ENCODE results near the gene SLC24A1. TPM values are rescaled to one million over a fixed set of nuclear protein-coding genes. Genes with fewer than 3 reads are reported as not detected.

The SLC24A1 gene
- total and polyA plus RNA-seq, 5 donors: 2.3 to 3.1 (median 2.5) TPM

DNA sequence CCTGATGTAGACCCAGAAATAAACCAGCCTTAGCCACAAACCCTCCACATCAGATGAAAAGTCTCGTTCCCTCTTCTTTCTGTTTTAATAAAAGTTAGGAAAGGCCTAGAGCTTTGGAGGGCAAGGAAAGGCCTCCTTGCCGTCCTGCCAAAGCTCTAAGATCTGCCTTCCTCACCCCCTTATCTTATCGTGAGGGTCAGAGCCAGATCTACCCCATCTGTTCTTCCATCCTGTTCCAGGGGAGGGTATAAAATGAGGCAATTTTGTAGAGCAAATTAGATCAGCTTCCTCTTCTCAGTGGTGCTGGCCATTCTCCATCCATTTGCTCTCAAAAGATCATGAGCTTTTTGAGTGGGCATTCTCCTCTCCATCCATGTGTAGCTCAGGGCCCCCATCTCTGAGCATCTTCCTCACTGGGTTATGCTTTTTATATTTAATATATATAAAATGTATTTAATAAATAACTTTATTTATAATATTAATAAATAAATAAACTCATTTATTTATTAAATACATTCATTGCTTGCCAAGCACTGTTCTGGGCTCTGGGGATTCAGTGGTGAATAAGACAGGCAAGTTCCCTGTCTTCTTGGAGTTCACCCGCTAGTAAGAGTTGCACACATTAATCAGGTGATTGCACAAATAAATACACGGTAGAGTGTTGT lies 2.0 kb upstream of the SLC24A1 start:
- no peak for ATAC-seq
- Histone ChIP-seq H3K27me3 (ENCODE audit: control insufficient read depth, insufficient read depth) (no peaks in the 10 kb centered on the region), H3K4me1 (ENCODE audit: control insufficient read depth, insufficient read depth, low read length) (no peaks in the 10 kb centered on the region), H3K9me3 (ENCODE audit: control insufficient read depth, low read length) (no peaks in the 10 kb centered on the region), H3K27ac (ENCODE audit: low read length) (no peak overlapping the region), H3K4me3 (ENCODE audit: low read length) (no peak overlapping the region)
- WGBS: 55% methylated on average over 5 of the region's 5 CpGs
- DNase-seq: no peak
- intact Hi-C loops (cut with DNase I): loop anchor here in 1 of 4 donors (10.0 kb wide), 1 partner anchor 675 kb away; the partner anchor contains the start of gene DIS3L

DNA sequence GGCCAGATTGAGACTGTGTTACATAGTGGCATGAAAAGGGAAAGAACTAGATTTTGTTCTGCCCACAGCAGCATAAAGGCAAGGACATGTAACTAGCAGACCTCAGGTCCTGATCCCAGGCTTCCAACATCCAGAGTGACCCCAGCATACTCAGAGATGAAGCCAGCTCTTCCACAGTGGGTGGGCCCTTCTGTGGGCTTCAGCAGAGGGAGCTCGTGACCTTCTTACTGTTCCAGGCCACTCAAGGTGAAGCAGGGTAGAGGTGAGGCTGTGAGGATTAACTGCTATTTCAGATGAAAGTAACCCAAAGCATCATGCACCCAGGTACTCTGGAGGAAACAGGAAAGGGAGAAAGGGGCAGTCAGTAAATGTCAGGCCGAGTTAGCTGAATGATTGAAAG lies 905 bp upstream of the SLC24A1 start:
- Histone ChIP-seq H3K9me3 (ENCODE audit: control insufficient read depth, low read length) (no peaks in the 10 kb centered on the region), H3K4me3 (ENCODE audit: low read length) (no peak overlapping the region), H3K27ac (ENCODE audit: low read length) (no peak overlapping the region), H3K4me1 (ENCODE audit: control insufficient read depth, insufficient read depth, low read length) (no peaks in the 10 kb centered on the region), H3K27me3 (ENCODE audit: control insufficient read depth, insufficient read depth) (no peaks in the 10 kb centered on the region)
- ATAC-seq (no peak), DNase-seq (no peak)
- intact Hi-C loops (cut with DNase I): no loop called here
- 93% methylated on average over 2 of the region's 2 CpGs for WGBS

DNA sequence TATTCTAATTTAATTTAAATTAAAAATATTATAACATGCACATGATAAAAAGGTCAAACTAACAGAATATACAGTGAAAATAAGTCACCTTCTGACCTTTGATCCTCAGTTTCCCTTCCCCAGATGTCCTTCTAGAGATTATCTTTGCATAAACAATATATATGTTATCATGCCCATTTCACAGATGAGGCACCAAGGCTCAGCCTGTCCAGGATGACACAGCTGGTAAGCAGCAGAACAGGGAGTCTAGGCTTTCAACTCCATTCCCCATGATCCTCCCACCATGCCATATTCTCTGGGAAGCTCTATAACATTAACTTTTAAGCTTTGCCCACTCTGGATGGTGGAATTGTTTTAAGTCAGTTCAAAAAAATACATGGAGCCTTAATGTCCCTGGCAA lies 1.4 kb downstream of the SLC24A1 start:
- H3K9me3 ChIP-seq (ENCODE audit: control insufficient read depth, low read length): no peaks in the 10 kb centered on the region
- no peaks in the 10 kb centered on the region for H3K4me1 ChIP-seq (ENCODE audit: control insufficient read depth, insufficient read depth, low read length)
- intact Hi-C loops (cut with DNase I): no loop called here
- ATAC-seq (no peak), DNase-seq (no peak)
- H3K27ac ChIP-seq (ENCODE audit: low read length): no peak overlapping the region
- H3K27me3 ChIP-seq (ENCODE audit: control insufficient read depth, insufficient read depth): no peaks in the 10 kb centered on the region
- H3K4me3 ChIP-seq (ENCODE audit: low read length): no peak overlapping the region

DNA sequence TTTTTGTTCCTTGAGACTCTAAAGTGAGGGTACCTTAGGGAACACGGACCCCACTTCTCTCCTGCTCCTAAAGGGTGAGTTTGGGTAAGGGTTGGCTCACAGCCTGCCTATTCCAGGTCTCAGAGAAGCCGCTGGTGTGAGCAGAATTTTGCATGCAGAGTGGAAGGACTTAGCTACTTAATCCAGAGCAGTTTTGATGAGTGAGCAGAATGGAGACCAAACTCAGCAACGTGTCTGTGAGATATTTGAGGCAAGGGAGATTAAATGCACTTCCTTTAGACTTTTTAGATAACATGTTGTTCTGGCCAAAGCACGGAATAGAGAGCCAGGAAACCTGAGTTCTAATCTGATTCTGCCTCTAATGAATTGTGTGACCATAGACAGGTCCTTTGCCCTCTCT lies 5.1 kb downstream of the SLC24A1 start:
- ATAC-seq: no peak
- DNase-seq: no peak
- Histone ChIP-seq H3K9me3 (ENCODE audit: control insufficient read depth, low read length) (no peaks in the 10 kb centered on the region), H3K27ac (ENCODE audit: low read length) (no peak overlapping the region), H3K4me1 (ENCODE audit: control insufficient read depth, insufficient read depth, low read length) (no peaks in the 10 kb centered on the region), H3K27me3 (ENCODE audit: control insufficient read depth, insufficient read depth) (no peaks in the 10 kb centered on the region), H3K4me3 (ENCODE audit: low read length) (no peak overlapping the region)
- 41% methylated on average over 4 of the region's 4 CpGs for WGBS
- intact Hi-C loops (cut with DNase I): no loop called here

DNA sequence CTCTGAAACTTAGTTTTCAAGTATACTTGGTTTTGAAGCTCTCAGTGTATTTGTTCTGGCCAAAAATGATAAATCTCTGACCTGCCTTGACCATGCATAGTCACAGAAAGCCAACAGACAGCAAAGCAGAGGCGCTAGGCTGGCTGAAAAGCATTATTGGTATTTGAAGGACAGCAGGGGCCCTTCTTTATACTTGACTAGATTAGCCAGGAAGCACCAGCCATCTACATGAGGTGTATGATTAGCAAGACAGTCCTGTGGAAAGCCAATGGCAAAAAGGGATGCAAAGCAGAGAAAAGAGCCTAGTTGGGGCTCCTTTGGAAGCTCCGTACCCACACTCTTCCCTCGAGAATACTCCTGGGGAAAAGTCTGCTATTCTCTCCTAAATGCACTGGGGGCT lies 7.8 kb downstream of the SLC24A1 start:
- ATAC-seq (no peak), DNase-seq (no peak)
- H3K27ac ChIP-seq (ENCODE audit: low read length): no peak overlapping the region
- 89% methylated on average over 3 of the region's 3 CpGs for WGBS
- no peaks in the 10 kb centered on the region for H3K4me1 ChIP-seq (ENCODE audit: control insufficient read depth, insufficient read depth, low read length)
- no peak overlapping the region for H3K4me3 ChIP-seq (ENCODE audit: low read length)
- H3K9me3 ChIP-seq (ENCODE audit: control insufficient read depth, low read length): no peaks in the 10 kb centered on the region
- H3K27me3 ChIP-seq (ENCODE audit: control insufficient read depth, insufficient read depth): no peaks in the 10 kb centered on the region
- intact Hi-C loops (cut with DNase I): no loop called here

DNA sequence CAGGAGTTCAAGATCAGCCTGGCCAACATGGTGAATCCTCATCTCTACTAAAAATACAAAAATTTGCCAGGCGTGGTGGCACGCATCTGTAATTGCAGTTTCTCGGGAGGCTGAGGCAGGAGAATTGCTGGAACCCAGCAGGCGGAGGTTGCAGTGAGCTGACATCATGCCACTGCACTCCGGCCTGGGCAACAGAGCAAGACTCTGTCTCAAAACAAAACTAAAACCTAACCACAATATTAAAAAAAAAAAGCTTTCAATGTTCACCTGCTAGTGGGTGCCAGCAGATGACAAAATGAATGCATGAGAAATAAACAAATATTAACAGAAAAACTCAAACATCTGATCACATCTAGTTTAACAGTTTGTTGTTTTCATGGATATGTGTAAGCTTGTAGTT lies 9.0 kb downstream of the SLC24A1 start:
- Histone ChIP-seq H3K9me3 (ENCODE audit: control insufficient read depth, low read length) (no peaks in the 10 kb centered on the region), H3K4me3 (ENCODE audit: low read length) (no peak overlapping the region), H3K4me1 (ENCODE audit: control insufficient read depth, insufficient read depth, low read length) (no peaks in the 10 kb centered on the region), H3K27ac (ENCODE audit: low read length) (no peak overlapping the region), H3K27me3 (ENCODE audit: control insufficient read depth, insufficient read depth) (no peaks in the 10 kb centered on the region)
- ATAC-seq (no peak), DNase-seq (no peak)
- intact Hi-C loops (cut with DNase I): loop anchor here in 1 of 4 donors (10.0 kb wide), 1 partner anchor 224 kb away; no protein-coding TSS in a partner anchor
- 96% methylated on average over 5 of the region's 5 CpGs for WGBS

DNA sequence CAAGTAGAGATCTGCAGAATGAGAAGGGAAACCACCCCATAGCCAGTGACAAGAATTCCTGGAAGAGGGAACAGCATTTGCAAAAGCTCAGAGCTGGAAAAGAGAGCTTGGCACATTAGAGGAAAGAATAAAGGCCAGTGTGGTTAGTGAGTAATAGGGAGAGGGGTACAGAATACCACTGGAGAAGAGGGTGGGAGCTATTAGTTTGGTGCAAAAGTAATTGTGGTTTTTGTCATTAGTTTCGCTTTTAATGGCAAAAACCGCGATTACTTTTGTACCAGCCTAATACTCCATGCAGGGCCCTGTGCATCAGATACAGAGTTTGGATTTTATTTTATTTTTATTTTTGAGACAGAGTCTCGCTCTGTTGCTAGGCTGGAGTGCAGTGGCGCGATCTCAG lies 9.8 kb downstream of the SLC24A1 start:
- Histone ChIP-seq H3K27me3 (ENCODE audit: control insufficient read depth, insufficient read depth) (no peaks in the 10 kb centered on the region), H3K27ac (ENCODE audit: low read length) (no peak overlapping the region), H3K9me3 (ENCODE audit: control insufficient read depth, low read length) (no peaks in the 10 kb centered on the region), H3K4me1 (ENCODE audit: control insufficient read depth, insufficient read depth, low read length) (no peaks in the 10 kb centered on the region), H3K4me3 (ENCODE audit: low read length) (no peak overlapping the region)
- intact Hi-C loops (cut with DNase I): loop anchor here in 1 of 4 donors (10.0 kb wide), 1 partner anchor 223 kb away; no protein-coding TSS in a partner anchor
- no peak for ATAC-seq
- 96% methylated on average over 6 of the region's 6 CpGs for WGBS
- DNase-seq: no peak

DNA sequence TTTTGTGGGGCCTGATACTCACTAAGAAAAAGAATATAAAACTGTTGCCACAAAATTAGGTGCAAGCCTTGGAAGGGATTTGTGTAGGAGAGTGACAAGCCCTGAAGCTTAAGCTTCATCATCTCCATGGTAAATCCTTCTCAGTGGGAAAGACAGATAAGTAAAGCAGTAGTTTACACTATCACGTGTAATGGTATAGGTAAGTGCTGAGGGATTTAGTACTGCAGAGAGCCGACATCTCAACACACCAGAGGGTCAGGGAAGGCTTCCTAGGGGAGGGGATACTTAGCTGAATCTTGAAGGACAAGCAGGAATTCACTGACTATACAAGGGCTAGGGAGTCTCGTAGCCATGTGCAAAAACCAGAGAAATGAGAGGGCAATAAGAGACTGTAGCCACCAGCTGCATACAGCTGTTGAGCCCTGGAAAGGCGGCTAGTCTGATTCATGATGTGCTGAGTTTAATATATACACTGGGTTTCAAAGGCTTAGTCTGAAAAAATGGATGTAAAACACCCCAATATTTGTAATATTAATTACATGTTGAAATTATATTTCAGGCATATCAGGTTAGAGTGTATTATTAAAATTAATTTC lies 11.1 kb downstream of the SLC24A1 start:
- WGBS: 63% methylated on average over 4 of the region's 4 CpGs
- H3K27me3 ChIP-seq (ENCODE audit: control insufficient read depth, insufficient read depth): no peaks in the 10 kb centered on the region
- ATAC-seq (no peak), DNase-seq (no peak)
- intact Hi-C loops (cut with DNase I): loop anchor here in 1 of 4 donors (10.0 kb wide), 1 partner anchor 222 kb away; no protein-coding TSS in a partner anchor
- no peak overlapping the region for H3K4me3 ChIP-seq (ENCODE audit: low read length)
- no peak overlapping the region for H3K27ac ChIP-seq (ENCODE audit: low read length)
- H3K4me1 ChIP-seq (ENCODE audit: control insufficient read depth, insufficient read depth, low read length): no peaks in the 10 kb centered on the region
- H3K9me3 ChIP-seq (ENCODE audit: control insufficient read depth, low read length): no peaks in the 10 kb centered on the region

DNA sequence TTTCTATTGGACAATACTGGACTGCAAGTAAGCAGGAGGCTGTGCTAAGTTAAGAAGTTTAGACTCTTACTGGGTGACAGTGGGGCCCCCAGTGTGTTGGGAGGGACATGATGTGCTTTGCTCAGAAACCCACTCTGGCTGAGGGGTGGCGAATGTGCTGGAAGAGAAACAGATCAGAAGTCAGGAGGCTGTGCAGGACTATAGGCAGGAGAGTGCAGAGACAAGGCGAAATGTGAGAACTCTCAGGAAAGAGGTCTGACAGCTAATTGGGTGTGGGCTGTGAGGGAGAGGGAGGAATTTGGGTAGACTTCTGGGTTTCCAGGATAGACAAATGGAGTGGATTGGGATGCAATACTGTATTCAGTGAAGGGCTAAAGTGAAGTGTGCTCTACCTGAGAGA lies 12.0 kb downstream of the SLC24A1 start:
- Histone ChIP-seq H3K4me1 (ENCODE audit: control insufficient read depth, insufficient read depth, low read length) (no peaks in the 10 kb centered on the region), H3K4me3 (ENCODE audit: low read length) (no peak overlapping the region), H3K9me3 (ENCODE audit: control insufficient read depth, low read length) (no peaks in the 10 kb centered on the region), H3K27ac (ENCODE audit: low read length) (no peak overlapping the region), H3K27me3 (ENCODE audit: control insufficient read depth, insufficient read depth) (no peaks in the 10 kb centered on the region)
- 86% methylated on average over 2 of the region's 2 CpGs for WGBS
- no peak for ATAC-seq
- DNase-seq: no peak
- intact Hi-C loops (cut with DNase I): loop anchor here in 1 of 4 donors (10.0 kb wide), 1 partner anchor 221 kb away; no protein-coding TSS in a partner anchor

DNA sequence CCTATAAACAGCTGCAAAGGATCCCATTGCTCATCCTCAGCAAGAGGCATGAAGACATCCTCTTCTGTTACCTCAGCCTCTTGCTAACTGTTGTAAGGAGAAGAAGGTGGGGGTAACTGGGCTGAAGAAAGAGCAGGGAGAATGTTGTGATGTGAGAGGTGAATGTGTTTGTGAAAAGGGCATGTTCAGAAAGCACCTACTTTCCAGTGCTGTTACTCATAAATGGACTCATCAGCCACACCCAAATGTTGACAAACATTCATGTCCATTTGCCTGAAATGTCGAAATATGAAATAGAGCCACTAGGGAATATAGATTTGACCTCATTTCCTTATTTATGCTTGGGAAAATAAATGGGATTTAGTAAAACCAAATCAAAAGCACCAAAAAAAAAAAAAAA lies 12.6 kb downstream of the SLC24A1 start:
- intact Hi-C loops (cut with DNase I): loop anchor here in 1 of 4 donors (10.0 kb wide), 1 partner anchor 220 kb away; no protein-coding TSS in a partner anchor
- H3K4me1 ChIP-seq (ENCODE audit: control insufficient read depth, insufficient read depth, low read length): no peaks in the 10 kb centered on the region
- H3K27me3 ChIP-seq (ENCODE audit: control insufficient read depth, insufficient read depth): no peaks in the 10 kb centered on the region
- H3K4me3 ChIP-seq (ENCODE audit: low read length): no peak overlapping the region
- no peak overlapping the region for H3K27ac ChIP-seq (ENCODE audit: low read length)
- DNase-seq: no peak
- no peaks in the 10 kb centered on the region for H3K9me3 ChIP-seq (ENCODE audit: control insufficient read depth, low read length)
- no peak for ATAC-seq
- 82% methylated on average over 1 of the region's 1 CpG for WGBS

DNA sequence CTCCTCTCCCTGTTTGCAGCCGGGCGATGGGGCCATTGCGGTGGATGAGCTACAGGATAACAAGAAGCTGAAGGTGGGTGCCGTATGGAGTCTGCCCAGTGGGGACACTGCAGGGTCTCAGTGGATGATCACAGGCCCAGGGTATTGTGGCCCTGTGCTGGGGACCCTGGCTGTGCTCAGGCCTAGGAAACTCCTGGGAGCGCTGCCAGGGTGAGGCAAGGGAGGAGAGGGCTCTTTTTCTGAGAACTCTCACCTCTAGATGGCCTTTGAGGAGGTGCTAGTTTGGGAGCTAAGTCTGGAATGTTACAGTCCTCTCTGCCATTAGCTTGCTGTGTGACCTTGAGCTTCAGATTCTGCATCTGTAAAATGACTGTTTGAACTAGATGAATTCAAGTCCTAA lies 16.4 kb downstream of the SLC24A1 start:
- 81% methylated on average over 5 of the region's 5 CpGs for WGBS
- H3K27ac ChIP-seq (ENCODE audit: low read length): no peak overlapping the region
- DNase-seq (peak in 1 of 3 donors; percentile 39), ATAC-seq (peak; percentile 17 to 26)
- no peaks in the 10 kb centered on the region for H3K27me3 ChIP-seq (ENCODE audit: control insufficient read depth, insufficient read depth)
- peaks cover 2% of the 10 kb centered on the region for H3K4me1 ChIP-seq (ENCODE audit: control insufficient read depth, insufficient read depth, low read length)
- no peak overlapping the region for H3K4me3 ChIP-seq (ENCODE audit: low read length)
- no peaks in the 10 kb centered on the region for H3K9me3 ChIP-seq (ENCODE audit: control insufficient read depth, low read length)
- intact Hi-C loops (cut with DNase I): loop anchor here in 1 of 4 donors (10.0 kb wide), 1 partner anchor 217 kb away; no protein-coding TSS in a partner anchor
